PFSK-1 (cell line): Measurements from ENCODE around the gene DNAAF3.

ENCODE experiments used
- POLR2AphosphoS5 ChIP-seq: IDR thresholded peaks from 2 replicates; pipeline ENCODE4 v1.6.1; 2012; ENCODE audit warnings: low read depth, mild to moderate bottlenecking, control low read depth, low read length, moderate library complexity
- TAF1 ChIP-seq: IDR thresholded peaks from 2 replicates; pipeline ENCODE4 v1.6.1; 2012; ENCODE audit warnings: low read length, control low read depth, borderline replicate concordance; ENCODE audit not compliant: insufficient read depth
- TF ChIP-seq, protein P1 (sequence below), 2 experiments: IDR thresholded peaks; 2 replicates each; pipeline versions ENCODE4 v1.6.1 to v1.8.0; 2011 to 2012; ENCODE audit warnings: low read depth in 2 of 2, low read length in 2 of 2, control low read depth in 1 of 2, inconsistent platforms in 1 of 2, mild to moderate bottlenecking in 1 of 2, moderate library complexity in 1 of 2; ENCODE audit not compliant: insufficient read depth in 1 of 2

DNA sequence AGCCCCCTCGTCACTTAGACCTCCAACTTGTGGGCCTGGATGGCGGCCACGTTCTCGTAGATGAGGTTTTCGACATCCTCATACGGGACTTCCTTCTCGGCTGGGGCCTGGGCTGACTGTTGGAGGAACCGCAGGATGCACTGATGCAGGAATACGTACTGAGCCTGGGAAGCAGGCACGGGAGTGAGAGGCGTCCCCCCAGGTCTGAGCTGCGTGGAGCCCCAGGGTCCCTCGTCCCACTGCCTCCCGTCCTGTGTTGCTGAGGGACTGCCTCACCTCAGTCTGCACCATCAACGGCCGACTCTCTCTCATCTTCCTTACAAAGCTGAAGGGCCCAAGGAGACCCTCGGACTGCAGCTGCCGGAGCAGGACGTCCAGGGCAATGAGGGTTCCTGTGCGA is 15.3 kb upstream of the DNAAF3 start:
- TF ChIP-seq TAF1, result no peak
- TF ChIP-seq, protein P1, sequence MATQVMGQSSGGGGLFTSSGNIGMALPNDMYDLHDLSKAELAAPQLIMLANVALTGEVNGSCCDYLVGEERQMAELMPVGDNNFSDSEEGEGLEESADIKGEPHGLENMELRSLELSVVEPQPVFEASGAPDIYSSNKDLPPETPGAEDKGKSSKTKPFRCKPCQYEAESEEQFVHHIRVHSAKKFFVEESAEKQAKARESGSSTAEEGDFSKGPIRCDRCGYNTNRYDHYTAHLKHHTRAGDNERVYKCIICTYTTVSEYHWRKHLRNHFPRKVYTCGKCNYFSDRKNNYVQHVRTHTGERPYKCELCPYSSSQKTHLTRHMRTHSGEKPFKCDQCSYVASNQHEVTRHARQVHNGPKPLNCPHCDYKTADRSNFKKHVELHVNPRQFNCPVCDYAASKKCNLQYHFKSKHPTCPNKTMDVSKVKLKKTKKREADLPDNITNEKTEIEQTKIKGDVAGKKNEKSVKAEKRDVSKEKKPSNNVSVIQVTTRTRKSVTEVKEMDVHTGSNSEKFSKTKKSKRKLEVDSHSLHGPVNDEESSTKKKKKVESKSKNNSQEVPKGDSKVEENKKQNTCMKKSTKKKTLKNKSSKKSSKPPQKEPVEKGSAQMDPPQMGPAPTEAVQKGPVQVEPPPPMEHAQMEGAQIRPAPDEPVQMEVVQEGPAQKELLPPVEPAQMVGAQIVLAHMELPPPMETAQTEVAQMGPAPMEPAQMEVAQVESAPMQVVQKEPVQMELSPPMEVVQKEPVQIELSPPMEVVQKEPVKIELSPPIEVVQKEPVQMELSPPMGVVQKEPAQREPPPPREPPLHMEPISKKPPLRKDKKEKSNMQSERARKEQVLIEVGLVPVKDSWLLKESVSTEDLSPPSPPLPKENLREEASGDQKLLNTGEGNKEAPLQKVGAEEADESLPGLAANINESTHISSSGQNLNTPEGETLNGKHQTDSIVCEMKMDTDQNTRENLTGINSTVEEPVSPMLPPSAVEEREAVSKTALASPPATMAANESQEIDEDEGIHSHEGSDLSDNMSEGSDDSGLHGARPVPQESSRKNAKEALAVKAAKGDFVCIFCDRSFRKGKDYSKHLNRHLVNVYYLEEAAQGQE (IDR thresholded peaks at IDR 0.05; ENCODE audit: insufficient read depth in 1 of 2, low read depth in 2 of 2, low read length in 2 of 2), result no peak
- TF ChIP-seq POLR2AphosphoS5, result no peak
